Endothelial cell of umbilical vein (primary cell): ENCODE data around the gene ABCB9. TPM values are rescaled to one million over a fixed set of nuclear protein-coding genes. Genes with fewer than 3 reads are reported as not detected.

ENCODE experiments used
- BruUV-seq: library from RNA; stranded (reverse); fragments of 400-500 nt; replicated peaks from 2 replicates; lab custom pipeline; 2021; lab: Mats Ljungman, UMichigan
- CTCF ChIA-PET: fragments of 300-600, 350-600 bp; sonication (Branson Sonifier 250); formaldehyde crosslinking; loops from one replicate; lab custom pipeline; 2021; ENCODE audit warnings: antibody characterized with exemption, inconsistent platforms; lab: Charles Lee
- POLR2A ChIA-PET: fragments of 300-600, 350-600 bp; sonication (Branson Sonifier 250); formaldehyde crosslinking; loops from one replicate; lab custom pipeline; 2021; ENCODE audit warnings: antibody characterized with exemption, inconsistent platforms; lab: Charles Lee
- DNase-seq: peaks from one replicate; pipeline ENCODE4 v3.0.0-alpha.2; 2011; ENCODE audit warnings: low read depth, low spot score
- FAIRE-seq: peaks from 2 replicates; lab custom pipeline; 2011; peaks lifted over from hg19 to GRCh38; lab: Jason Lieb, UNC
- H2AFZ ChIP-seq: 2 replicates; pipeline ENCODE4 v1.6.0; 2012; ENCODE audit warnings: low read depth, low read length, control low read depth, inconsistent platforms
- H3K27ac ChIP-seq: 2 replicates; pipeline ENCODE4 v1.5.1; 2011; ENCODE audit warnings: low read depth, mild to moderate bottlenecking, control low read depth, low read length, moderate library complexity; ENCODE audit not compliant: insufficient read depth
- H3K27me3 ChIP-seq, 2 experiments: 2 replicates each; pipeline versions ENCODE4 v1.6.0 to v1.6.1; 2011; ENCODE audit warnings: low read length in 2 of 2, mixed read lengths in 1 of 2; ENCODE audit not compliant: control insufficient read depth in 2 of 2, insufficient read depth in 2 of 2
- H3K36me3 ChIP-seq, 2 experiments: 2 replicates in 1 of 2; 3 replicates in 1 of 2; pipeline ENCODE4 v1.5.1; 2011; ENCODE audit warnings: low read length in 2 of 2, mild to moderate bottlenecking in 1 of 2, moderate library complexity in 1 of 2; ENCODE audit not compliant: control insufficient read depth in 2 of 2, insufficient read depth in 2 of 2; ENCODE audit errors: extremely low read depth in 1 of 2
- H3K4me1 ChIP-seq: 3 replicates; pipeline ENCODE4 v1.5.1; 2011; ENCODE audit warnings: mild to moderate bottlenecking, low read length; ENCODE audit not compliant: control insufficient read depth, insufficient read depth; ENCODE audit errors: extremely low read depth
- H3K4me2 ChIP-seq: 2 replicates; pipeline ENCODE4 v1.6.1; 2011; ENCODE audit warnings: low read length, control low read depth, mixed read lengths; ENCODE audit not compliant: insufficient read depth
- H3K4me3 ChIP-seq, 3 experiments: fragments of 200-600 bp in 1 of 3; sonication (generic), shearing (Covaris generic) in 1 of 3; replicated peaks in 1 of 3; 2 replicates each; pipeline ENCODE4 v1.5.1; 2011 to 2016; ENCODE audit warnings: control low read depth in 3 of 3, low read length in 3 of 3, mild to moderate bottlenecking in 2 of 3, inconsistent platforms in 1 of 3, low read depth in 1 of 3, moderate library complexity in 1 of 3; ENCODE audit not compliant: insufficient read depth in 1 of 3
- H3K79me2 ChIP-seq: 2 replicates; pipeline ENCODE4 v1.6.0; 2012; ENCODE audit warnings: low read length, inconsistent platforms; ENCODE audit not compliant: control insufficient read depth, insufficient read depth
- H3K9ac ChIP-seq: replicated peaks from 2 replicates; pipeline ENCODE3; 2011; ENCODE audit warnings: low read length, control low read depth; ENCODE audit not compliant: insufficient read depth; ENCODE audit errors: extremely low read depth
- H3K9me1 ChIP-seq: replicated peaks from 3 replicates; pipeline ENCODE4 v1.6.0; 2011; ENCODE audit warnings: mild to moderate bottlenecking, low read length; ENCODE audit not compliant: control insufficient read depth, insufficient read depth; ENCODE audit errors: extremely low read depth
- H3K9me3 ChIP-seq: replicated peaks from 2 replicates; pipeline ENCODE4 v1.5.1; 2012; ENCODE audit warnings: low read length, inconsistent platforms; ENCODE audit not compliant: control insufficient read depth, insufficient read depth
- H4K20me1 ChIP-seq: replicated peaks from 2 replicates; pipeline ENCODE3; 2011; ENCODE audit warnings: mild to moderate bottlenecking, low read length; ENCODE audit not compliant: control insufficient read depth, insufficient read depth; ENCODE audit errors: extremely low read depth
- CTCF ChIP-seq, 2 donors: IDR thresholded peaks; 1 replicate in 1 of 2; 2 replicates in 1 of 2; pipeline ENCODE4 v1.5.1; 2011; ENCODE audit warnings: low read length in 2 of 2, mild to moderate bottlenecking in 2 of 2, moderate library complexity in 2 of 2, control low read depth in 1 of 2, inconsistent platforms in 1 of 2, low read depth in 1 of 2; ENCODE audit not compliant: insufficient read depth in 1 of 2; ENCODE audit errors: extremely low read depth in 1 of 2
- EZH2 ChIP-seq: IDR thresholded peaks from 2 replicates; pipeline ENCODE4 v1.6.1; 2012; ENCODE audit warnings: borderline replicate concordance, low read depth, mild to moderate bottlenecking, moderate library complexity, low read length, inconsistent platforms; ENCODE audit not compliant: severe bottlenecking
- FOS ChIP-seq: IDR thresholded peaks from 2 replicates; pipeline ENCODE4 v1.6.1; 2011; ENCODE audit warnings: mild to moderate bottlenecking, low read length, moderate library complexity, borderline replicate concordance; ENCODE audit not compliant: insufficient read depth
- GATA2 ChIP-seq: IDR thresholded peaks from 2 replicates; pipeline ENCODE4 v1.7.0; 2011; ENCODE audit warnings: low read depth, mild to moderate bottlenecking, moderate library complexity, mixed read lengths, low read length; ENCODE audit not compliant: insufficient read length, insufficient read depth
- JUN ChIP-seq: IDR thresholded peaks from 2 replicates; pipeline ENCODE4 v1.6.1; 2011; ENCODE audit warnings: borderline replicate concordance, low read depth; ENCODE audit not compliant: insufficient read length, insufficient read depth
- MAX ChIP-seq: IDR thresholded peaks from 2 replicates; pipeline ENCODE4 v1.6.1; 2011; ENCODE audit not compliant: insufficient read depth, insufficient read length
- MYC ChIP-seq: IDR thresholded peaks from one replicate; pipeline ENCODE4 v1.6.1; 2011; ENCODE audit warnings: mild to moderate bottlenecking, low read depth, low read length
- POLR2A ChIP-seq: IDR thresholded peaks from 2 replicates; pipeline ENCODE4 v1.6.1; 2012; ENCODE audit warnings: low read depth, mild to moderate bottlenecking, control low read depth, low read length
- POLR2AphosphoS5 ChIP-seq: IDR thresholded peaks from 2 replicates; pipeline ENCODE4 v1.6.1; 2012; ENCODE audit warnings: low read depth, mild to moderate bottlenecking, control low read depth, low read length, moderate library complexity; ENCODE audit not compliant: insufficient read depth
- dilution Hi-C: fragments of 300-500 bp; cut with MboI; formaldehyde crosslinking; loops from one replicate; pipeline ENCODE4 v1.15.0; 2019; ENCODE audit warnings: low sequenced_read_pairs; ENCODE audit not compliant: extremely low pct_ligation_motif_present
- intact Hi-C: fragments of 100-400 bp; cut with micrococcal nuclease; formaldehyde crosslinking; loops from one replicate; pipeline ENCODE4 v1.10.0; 2022
- polyA plus RNA-seq, 4 experiments: library from polyadenylated mRNA; depleted of rRNA in 3 of 4; stranded (reverse) in 3 of 4; unstranded in 1 of 4; fragments of >200 nt; gene quantifications; 2 replicates each; pipeline versions ENCODE4 v1.2.1 to v1.2.3, GENCODE V29; 2011 to 2012; ENCODE audit warnings: missing spikeins in 1 of 4
- total RNA-seq: library from RNA; stranded (reverse); gene quantifications from 2 replicates; pipeline ENCODE4 v1.2.3, GENCODE V29; 2021

The ABCB9 gene
- total and polyA plus RNA-seq, 2 donors (not counting 3 experiments of a cell fraction or from before 2014, with no cell fraction given) = 11.7 to 16.9 TPM

GRCh38 chr12:122982963-122983788 is 16.9 kb upstream of the ABCB9 start:
- Histone ChIP-seq H3K4me1 (peaks cover 35% of the 10 kb centered on the region), H3K9me3 (no peaks in the 10 kb centered on the region), H3K27ac (no peak overlapping the region), H3K27me3 (no peaks in the 10 kb centered on the region), H3K4me2 (no peak overlapping the region), H3K4me3 (no peak overlapping the region), H3K36me3 (peaks cover 0 to 8% of the 10 kb centered on the region in 2 experiments), H4K20me1 (no peaks in the 10 kb centered on the region), H2AFZ (no peak overlapping the region), H3K9me1 (no peaks in the 10 kb centered on the region), H3K79me2 (peaks cover 23% of the 10 kb centered on the region), H3K9ac (no peak overlapping the region)
- dilution Hi-C loops (no loop called here), intact Hi-C loops (no loop called here)
- no peak for FAIRE-seq
- ChIA-PET CTCF (interaction anchor here (0.6 to 2.9 kb wide), 2 partner anchors 17 to 255 kb away, joined by 3 to 21 read pairs; partner anchors contain the start of gene ABCB9), POLR2A (interaction anchor here (1.2 kb wide), 1 partner anchor 250 kb away, joined by 3 read pairs; the partner anchor contains the start of genes MPHOSPH9 and MTRFR)
- no TSS peak for BruUV-seq
- TF ChIP-seq MYC = no peak
- no peak for TF ChIP-seq CTCF (IDR thresholded peaks at IDR 0.05; ENCODE audit: extremely low read depth in 1 of 2, insufficient read depth in 1 of 2, low read depth in 1 of 2, low read length in 2 of 2)
- no peak for TF ChIP-seq POLR2A
- TF ChIP-seq JUN = no peak
- no peak for TF ChIP-seq POLR2AphosphoS5
- TF ChIP-seq EZH2 = no peak
- TF ChIP-seq FOS = no peak
- TF ChIP-seq MAX = no peak
- TF ChIP-seq GATA2 = no peak
- DNase-seq = no peak
